ENCODE data around the gene CAPN5.

Gene CAPN5

GRCh38 chr11:77167111-77167626 is 100.4 kb downstream of the CAPN5 start:
- H3K4me3 ChIP-seq (ENCODE audit: low read depth, low read length) = no peak overlapping the region
- H3K9ac ChIP-seq (ENCODE audit: low read length) = no peak overlapping the region
- H2BK12ac ChIP-seq (ENCODE audit: low read length) = no peak overlapping the region
- H2AK5ac ChIP-seq (ENCODE audit: low read length) = no peak overlapping the region
- peaks cover 31 to 33% of the 10 kb centered on the region in 2 experiments for H3K4me1 ChIP-seq (ENCODE audit: control insufficient read depth in 1 of 2, insufficient read depth in 2 of 2, low read length in 2 of 2)
- peak overlapping the region; percentile 49 for H4K91ac ChIP-seq (ENCODE audit: low read depth, low read length)
- H3K27ac ChIP-seq (ENCODE audit: low read depth, low read length) = peak overlapping the region; percentile 12
- H3K4me2 ChIP-seq (ENCODE audit: low read length) = no peak overlapping the region
- peaks cover 1% of the 10 kb centered on the region for H3K79me2 ChIP-seq (ENCODE audit: control insufficient read depth, insufficient read depth, low read length, poor library complexity)
- peaks cover 10% of the 10 kb centered on the region for H3K79me1 ChIP-seq (ENCODE audit: low read length)
- H3K9me3 ChIP-seq (ENCODE audit: insufficient read depth, low read depth, low read length) = no peaks in the 10 kb centered on the region
- peak; percentile 14 to 69 for DNase-seq
- H3K14ac ChIP-seq (ENCODE audit: low read length) = no peak overlapping the region
- H3K36me3 ChIP-seq (ENCODE audit: control insufficient read depth in 1 of 2, insufficient read depth in 2 of 2, low read length in 2 of 2) = no peaks in the 10 kb centered on the region
- no CpG with 5 or more reads among the region's 9 CpGs for WGBS (ENCODE audit: extremely low coverage, insufficient coverage, insufficient read length)
- H3K27me3 ChIP-seq (ENCODE audit: insufficient read depth, low read length) = no peaks in the 10 kb centered on the region
- no peak overlapping the region for H3K4ac ChIP-seq (ENCODE audit: low read depth, low read length)
- H2AFZ ChIP-seq (ENCODE audit: insufficient read depth, low read length, poor library complexity) = no peak overlapping the region
- H4K12ac ChIP-seq (ENCODE audit: low read depth, low read length) = no peak overlapping the region
- H2BK5ac ChIP-seq (ENCODE audit: low read depth, low read length, poor library complexity) = no peak overlapping the region
- no peak overlapping the region for H3K18ac ChIP-seq (ENCODE audit: low read length)
- no peak overlapping the region for H4K8ac ChIP-seq (ENCODE audit: low read depth, low read length)
- no peak overlapping the region for H3K23ac ChIP-seq (ENCODE audit: low read length)
- no peak overlapping the region for H2BK120ac ChIP-seq (ENCODE audit: insufficient read depth, low read length, poor library complexity)

GRCh38 chr11:77167791-77168190 is 101.0 kb downstream of the CAPN5 start:
- H3K79me2 ChIP-seq (ENCODE audit: control insufficient read depth, insufficient read depth, low read length, poor library complexity) = peaks cover 1% of the 10 kb centered on the region
- no peaks in the 10 kb centered on the region for H3K27me3 ChIP-seq (ENCODE audit: insufficient read depth, low read length)
- peak overlapping the region; percentile 6 for H2BK12ac ChIP-seq (ENCODE audit: low read length)
- peaks cover 10% of the 10 kb centered on the region for H3K79me1 ChIP-seq (ENCODE audit: low read length)
- no peak overlapping the region for H4K12ac ChIP-seq (ENCODE audit: low read depth, low read length)
- no peak overlapping the region for H2BK5ac ChIP-seq (ENCODE audit: low read depth, low read length, poor library complexity)
- H3K18ac ChIP-seq (ENCODE audit: low read length) = peak overlapping the region; percentile 37
- peak overlapping the region; percentile 6 for H2AK5ac ChIP-seq (ENCODE audit: low read length)
- peak overlapping the region; percentile 49 for H4K91ac ChIP-seq (ENCODE audit: low read depth, low read length)
- no peak overlapping the region for H3K23ac ChIP-seq (ENCODE audit: low read length)
- no peak overlapping the region for H4K8ac ChIP-seq (ENCODE audit: low read depth, low read length)
- H3K9ac ChIP-seq (ENCODE audit: low read length) = no peak overlapping the region
- H3K4ac ChIP-seq (ENCODE audit: low read depth, low read length) = no peak overlapping the region
- H3K4me1 ChIP-seq (ENCODE audit: control insufficient read depth in 1 of 2, insufficient read depth in 2 of 2, low read length in 2 of 2) = peaks cover 37 to 38% of the 10 kb centered on the region in 2 experiments
- WGBS (ENCODE audit: extremely low coverage, insufficient coverage, insufficient read length) = no CpG with 5 or more reads among the region's 8 CpGs
- no peaks in the 10 kb centered on the region for H3K9me3 ChIP-seq (ENCODE audit: insufficient read depth, low read depth, low read length)
- no peak for DNase-seq
- no peak overlapping the region for H3K4me3 ChIP-seq (ENCODE audit: low read depth, low read length)
- H3K4me2 ChIP-seq (ENCODE audit: low read length) = no peak overlapping the region
- no peaks in the 10 kb centered on the region for H3K36me3 ChIP-seq (ENCODE audit: control insufficient read depth in 1 of 2, insufficient read depth in 2 of 2, low read length in 2 of 2)
- H2AFZ ChIP-seq (ENCODE audit: insufficient read depth, low read length, poor library complexity) = no peak overlapping the region
- H3K14ac ChIP-seq (ENCODE audit: low read length) = peak overlapping the region; percentile 6
- H3K27ac ChIP-seq (ENCODE audit: low read depth, low read length) = no peak overlapping the region
- H2BK120ac ChIP-seq (ENCODE audit: insufficient read depth, low read length, poor library complexity) = no peak overlapping the region

DNA sequence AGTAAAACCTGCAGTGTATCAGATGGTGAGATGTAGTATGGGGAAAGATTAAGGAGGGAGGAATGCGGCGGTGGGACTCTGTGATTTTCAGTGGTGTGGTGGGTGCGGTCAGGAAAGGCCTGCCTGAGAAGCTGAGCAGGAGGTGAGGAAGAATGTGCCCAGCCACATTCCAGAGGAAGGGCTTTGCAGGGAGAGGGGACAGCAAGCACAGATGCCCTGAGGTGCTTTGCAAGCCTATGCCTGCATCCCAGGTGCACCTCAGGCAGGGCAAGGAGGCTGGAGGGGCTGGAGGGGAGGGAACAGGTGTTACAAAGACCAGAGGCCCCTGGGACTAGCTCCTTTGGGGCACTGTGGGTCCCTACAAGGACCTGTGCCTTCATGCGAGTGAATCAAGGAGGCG is 103.3 kb downstream of the CAPN5 start:
- no peak overlapping the region for H4K91ac ChIP-seq (ENCODE audit: low read depth, low read length)
- H3K4ac ChIP-seq (ENCODE audit: low read depth, low read length) = no peak overlapping the region
- H3K14ac ChIP-seq (ENCODE audit: low read length) = no peak overlapping the region
- H3K27me3 ChIP-seq (ENCODE audit: insufficient read depth, low read length) = no peaks in the 10 kb centered on the region
- no peak overlapping the region for H3K4me3 ChIP-seq (ENCODE audit: low read depth, low read length)
- peaks cover 38% of the 10 kb centered on the region in 2 experiments for H3K4me1 ChIP-seq (ENCODE audit: control insufficient read depth in 1 of 2, insufficient read depth in 2 of 2, low read length in 2 of 2)
- H3K36me3 ChIP-seq (ENCODE audit: control insufficient read depth in 1 of 2, insufficient read depth in 2 of 2, low read length in 2 of 2) = no peaks in the 10 kb centered on the region
- no peak overlapping the region for H2AK5ac ChIP-seq (ENCODE audit: low read length)
- no peak overlapping the region for H4K8ac ChIP-seq (ENCODE audit: low read depth, low read length)
- no peak overlapping the region for H2BK5ac ChIP-seq (ENCODE audit: low read depth, low read length, poor library complexity)
- no peak overlapping the region for H2BK120ac ChIP-seq (ENCODE audit: insufficient read depth, low read length, poor library complexity)
- H3K4me2 ChIP-seq (ENCODE audit: low read length) = no peak overlapping the region
- H4K12ac ChIP-seq (ENCODE audit: low read depth, low read length) = no peak overlapping the region
- peaks cover 1% of the 10 kb centered on the region for H3K79me2 ChIP-seq (ENCODE audit: control insufficient read depth, insufficient read depth, low read length, poor library complexity)
- no peak overlapping the region for H2AFZ ChIP-seq (ENCODE audit: insufficient read depth, low read length, poor library complexity)
- H2BK12ac ChIP-seq (ENCODE audit: low read length) = no peak overlapping the region
- peak; percentile 92 to 95 for DNase-seq
- no peak overlapping the region for H3K18ac ChIP-seq (ENCODE audit: low read length)
- H3K79me1 ChIP-seq (ENCODE audit: low read length) = peaks cover 10% of the 10 kb centered on the region
- H3K9me3 ChIP-seq (ENCODE audit: insufficient read depth, low read depth, low read length) = no peaks in the 10 kb centered on the region
- H3K9ac ChIP-seq (ENCODE audit: low read length) = no peak overlapping the region
- WGBS (ENCODE audit: extremely low coverage, insufficient coverage, insufficient read length) = no CpG with 5 or more reads among the region's 5 CpGs
- H3K27ac ChIP-seq (ENCODE audit: low read depth, low read length) = no peak overlapping the region
- no peak overlapping the region for H3K23ac ChIP-seq (ENCODE audit: low read length)

GRCh38 chr11:77171254-77171653 is 104.5 kb downstream of the CAPN5 start:
- no peak overlapping the region for H2BK12ac ChIP-seq (ENCODE audit: low read length)
- H2AK5ac ChIP-seq (ENCODE audit: low read length) = no peak overlapping the region
- no CpG with 5 or more reads among the region's 8 CpGs for WGBS (ENCODE audit: extremely low coverage, insufficient coverage, insufficient read length)
- no peaks in the 10 kb centered on the region for H3K27me3 ChIP-seq (ENCODE audit: insufficient read depth, low read length)
- H3K27ac ChIP-seq (ENCODE audit: low read depth, low read length) = no peak overlapping the region
- H3K4me1 ChIP-seq (ENCODE audit: control insufficient read depth in 1 of 2, insufficient read depth in 2 of 2, low read length in 2 of 2) = peaks cover 38% of the 10 kb centered on the region in 2 experiments
- no peak overlapping the region for H2BK120ac ChIP-seq (ENCODE audit: insufficient read depth, low read length, poor library complexity)
- no peak overlapping the region for H4K8ac ChIP-seq (ENCODE audit: low read depth, low read length)
- no peak overlapping the region for H3K14ac ChIP-seq (ENCODE audit: low read length)
- H3K79me2 ChIP-seq (ENCODE audit: control insufficient read depth, insufficient read depth, low read length, poor library complexity) = peaks cover 1% of the 10 kb centered on the region
- H3K79me1 ChIP-seq (ENCODE audit: low read length) = peaks cover 10% of the 10 kb centered on the region
- no peaks in the 10 kb centered on the region for H3K36me3 ChIP-seq (ENCODE audit: control insufficient read depth in 1 of 2, insufficient read depth in 2 of 2, low read length in 2 of 2)
- no peak overlapping the region for H2BK5ac ChIP-seq (ENCODE audit: low read depth, low read length, poor library complexity)
- no peak overlapping the region for H3K4ac ChIP-seq (ENCODE audit: low read depth, low read length)
- H3K18ac ChIP-seq (ENCODE audit: low read length) = no peak overlapping the region
- no peak overlapping the region for H3K9ac ChIP-seq (ENCODE audit: low read length)
- no peak overlapping the region for H2AFZ ChIP-seq (ENCODE audit: insufficient read depth, low read length, poor library complexity)
- H3K23ac ChIP-seq (ENCODE audit: low read length) = no peak overlapping the region
- DNase-seq = no peak
- H3K4me2 ChIP-seq (ENCODE audit: low read length) = no peak overlapping the region
- H4K12ac ChIP-seq (ENCODE audit: low read depth, low read length) = no peak overlapping the region
- no peak overlapping the region for H4K91ac ChIP-seq (ENCODE audit: low read depth, low read length)
- H3K9me3 ChIP-seq (ENCODE audit: insufficient read depth, low read depth, low read length) = no peaks in the 10 kb centered on the region
- H3K4me3 ChIP-seq (ENCODE audit: low read depth, low read length) = peak overlapping the region; percentile 8
